HepG2 (cell line): ENCODE results near the gene RNGTT. TPM values are rescaled to one million over a fixed set of nuclear protein-coding genes. Genes with fewer than 3 reads are reported as not detected.

Source experiments
- AGO1 ChIP-seq: fragments of 200-400 bp; formaldehyde crosslinking; IDR thresholded peaks from 2 replicates; pipeline ENCODE4 v1.6.1; 2017; ENCODE audit warnings: mild to moderate bottlenecking, low read depth, low read length, moderate library complexity; ENCODE audit not compliant: poor library complexity, severe bottlenecking
- ASH2L ChIP-seq: fragments of 300-600, 200-600 bp; sonication (generic); IDR thresholded peaks from 2 replicates; pipeline ENCODE4 v1.7.0; 2017; ENCODE audit warnings: low read depth, mild to moderate bottlenecking, moderate library complexity, mixed read lengths, low read length; ENCODE audit not compliant: insufficient read length
- CBX5 ChIP-seq: sonication (generic); formaldehyde crosslinking; IDR thresholded peaks from 2 replicates; pipeline ENCODE4 v1.4.0; 2020; ENCODE audit warnings: missing genetic modification reagents, borderline replicate concordance
- ELF3 ChIP-seq: IDR thresholded peaks from 2 replicates; pipeline ENCODE4 v1.6.1; 2016; ENCODE audit warnings: missing genetic modification reagents, missing compliant biosample characterization
- HNRNPH1 ChIP-seq: fragments of 200-400 bp; formaldehyde crosslinking; optimal IDR thresholded peaks from 2 replicates; pipeline ENCODE3; 2017; ENCODE audit warnings: mild to moderate bottlenecking, low read depth, low read length
- KLF16 ChIP-seq, 2 experiments: sonication (generic) in 1 of 2; formaldehyde crosslinking in 1 of 2; IDR thresholded peaks; 2 replicates each; pipeline versions ENCODE4 v1.6.1 to v1.8.0; 2016 to 2023; ENCODE audit warnings: missing genetic modification reagents in 2 of 2, missing compliant biosample characterization in 1 of 2
- KMT2A ChIP-seq: sonication (generic); formaldehyde crosslinking; IDR thresholded peaks from 2 replicates; pipeline ENCODE4 v1.4.0; 2020; ENCODE audit warnings: missing genetic modification reagents
- KMT2B ChIP-seq: IDR thresholded peaks from 2 replicates; pipeline ENCODE4 v1.6.1; 2016; ENCODE audit warnings: missing genetic modification reagents, missing compliant biosample characterization
- NRL ChIP-seq: sonication (generic); formaldehyde crosslinking; IDR thresholded peaks from 2 replicates; pipeline ENCODE4 v1.5.0; 2020; ENCODE audit warnings: missing genetic modification reagents, mild to moderate bottlenecking, moderate library complexity, borderline replicate concordance
- PTBP1 ChIP-seq: fragments of 200-400 bp; formaldehyde crosslinking; IDR thresholded peaks from 2 replicates; pipeline ENCODE4 v1.6.1; 2018; ENCODE audit warnings: low read length, low read depth; ENCODE audit not compliant: poor library complexity, severe bottlenecking
- RBAK ChIP-seq: sonication (generic); formaldehyde crosslinking; IDR thresholded peaks from 2 replicates; pipeline ENCODE4 v1.5.1; 2020; ENCODE audit warnings: mild to moderate bottlenecking, missing genetic modification reagents
- SOX13 ChIP-seq, 3 experiments: fragments of 450-650 bp in 1 of 3; sonication (generic) in 1 of 3; formaldehyde crosslinking in 1 of 3; IDR thresholded peaks in 2 of 3; conservative IDR thresholded peaks in 1 of 3; 2 replicates each; pipeline versions ENCODE4 v1.5.0 to v1.6.1; 2016 to 2020; ENCODE audit warnings: antibody characterized with exemption in 1 of 3, mild to moderate bottlenecking in 1 of 3, missing compliant biosample characterization in 1 of 3, missing genetic modification reagents in 1 of 3, moderate library complexity in 1 of 3
- ZBTB39 ChIP-seq: sonication (generic); formaldehyde crosslinking; IDR thresholded peaks from 2 replicates; pipeline ENCODE4 v1.5.0; 2020; ENCODE audit warnings: missing genetic modification reagents
- ZNF3 ChIP-seq: IDR thresholded peaks from 2 replicates; pipeline ENCODE4 v1.7.0; 2017; ENCODE audit warnings: inconsistent platforms
- ZNF350 ChIP-seq: sonication (generic); formaldehyde crosslinking; IDR thresholded peaks from 2 replicates; pipeline ENCODE4 v1.4.0; 2020; ENCODE audit warnings: mild to moderate bottlenecking, low read depth, missing genetic modification reagents, borderline replicate concordance
- ZNF383 ChIP-seq: sonication (generic); formaldehyde crosslinking; IDR thresholded peaks from 2 replicates; pipeline ENCODE4 v1.4.0; 2020; ENCODE audit warnings: missing genetic modification reagents, mild to moderate bottlenecking, borderline replicate concordance
- ZNF775 ChIP-seq: sonication (generic); formaldehyde crosslinking; IDR thresholded peaks from 2 replicates; pipeline ENCODE4 v1.4.0; 2020; ENCODE audit warnings: missing genetic modification reagents, mild to moderate bottlenecking, moderate library complexity, borderline replicate concordance
- ZSCAN20 ChIP-seq: sonication (generic); formaldehyde crosslinking; IDR thresholded peaks from 2 replicates; pipeline ENCODE4 v1.4.0; 2020; ENCODE audit warnings: missing genetic modification reagents, mild to moderate bottlenecking, borderline replicate concordance
- ZSCAN31 ChIP-seq: sonication (generic); formaldehyde crosslinking; IDR thresholded peaks from 2 replicates; pipeline ENCODE4 v1.5.0; 2020; ENCODE audit warnings: low read depth, mild to moderate bottlenecking, missing genetic modification reagents
- polyA plus RNA-seq, 8 experiments: library from polyadenylated mRNA; depleted of rRNA in 3 of 8; stranded (reverse) in 7 of 8; unstranded in 1 of 8; fragments of >200 nt; fragmentation: Illumina TruSeq in 4 of 8; extraction: Trizol in 4 of 8; gene quantifications; 2 replicates each; pipeline versions ENCODE4 v1.2.1 to v1.2.3, GENCODE V29; 2011 to 2016; ENCODE audit warnings: low read depth in 4 of 8, missing spikeins in 1 of 8, mixed read lengths in 1 of 8; ENCODE audit not compliant: insufficient read depth in 1 of 8
- total RNA-seq, 5 experiments: library from RNA; depleted of rRNA; stranded (reverse); fragments of >200 nt; fragmentation: Illumina TruSeq; extraction: Trizol; gene quantifications; 2 replicates each; pipeline ENCODE4 v1.2.3, GENCODE V29; 2016; ENCODE audit warnings: low read depth in 1 of 5
- TF ChIP-seq, protein P1 (sequence below): sonication (generic); formaldehyde crosslinking; IDR thresholded peaks from 2 replicates; pipeline ENCODE4 v1.4.0; 2020; ENCODE audit warnings: mild to moderate bottlenecking, missing genetic modification reagents

Gene RNGTT
- total and polyA plus RNA-seq, 2 of the 13 experiments (the other 11 are each of a cell fraction or from before 2014, with no cell fraction given) = 6.0 to 22.6 TPM

DNA sequence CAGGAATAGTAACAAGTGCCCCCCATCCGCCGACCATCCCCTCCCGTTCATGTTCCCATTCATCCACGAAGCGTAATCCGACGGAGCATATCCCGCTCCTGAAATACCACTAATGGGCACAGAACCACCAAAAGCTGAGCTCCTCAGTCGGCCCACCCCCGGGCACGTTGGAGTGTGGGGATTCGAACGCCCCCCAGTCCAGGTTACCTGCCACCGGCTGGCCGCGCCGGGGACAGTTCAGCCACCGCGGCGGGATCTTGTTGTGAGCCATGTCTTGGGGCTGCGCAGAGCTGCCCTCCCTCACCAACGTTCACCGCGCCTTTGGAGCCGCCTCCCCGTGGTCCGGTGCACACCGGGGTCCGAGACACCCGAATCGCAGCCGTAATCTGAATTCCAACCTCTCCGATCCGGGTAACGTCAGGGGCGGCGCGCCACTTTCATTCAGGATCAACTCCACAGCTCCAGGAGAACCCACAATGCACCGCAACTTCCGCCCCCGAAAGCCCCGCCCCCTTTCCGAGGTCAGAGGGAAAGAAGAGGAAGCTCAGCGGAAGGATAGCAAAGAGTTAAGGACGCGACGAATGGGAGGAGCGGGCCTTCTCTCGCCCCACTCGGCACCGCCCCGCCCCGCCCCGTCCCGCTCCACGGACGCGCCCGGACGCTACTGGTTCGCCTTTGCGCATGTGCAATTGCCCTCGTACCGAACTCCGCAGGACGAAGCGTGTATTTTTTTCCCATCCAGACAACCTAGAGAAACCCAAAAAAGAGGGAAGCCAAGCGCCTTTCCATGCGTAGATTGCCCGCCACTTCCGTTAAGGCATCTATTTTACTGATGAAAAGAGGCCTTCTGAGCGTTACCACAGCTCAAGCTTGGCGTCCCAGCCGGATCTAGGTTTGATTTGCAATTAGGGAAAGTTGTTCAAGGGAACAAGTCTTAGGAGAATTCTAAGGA, at the start of gene RNGTT (continued):
- TF ChIP-seq, protein P1, sequence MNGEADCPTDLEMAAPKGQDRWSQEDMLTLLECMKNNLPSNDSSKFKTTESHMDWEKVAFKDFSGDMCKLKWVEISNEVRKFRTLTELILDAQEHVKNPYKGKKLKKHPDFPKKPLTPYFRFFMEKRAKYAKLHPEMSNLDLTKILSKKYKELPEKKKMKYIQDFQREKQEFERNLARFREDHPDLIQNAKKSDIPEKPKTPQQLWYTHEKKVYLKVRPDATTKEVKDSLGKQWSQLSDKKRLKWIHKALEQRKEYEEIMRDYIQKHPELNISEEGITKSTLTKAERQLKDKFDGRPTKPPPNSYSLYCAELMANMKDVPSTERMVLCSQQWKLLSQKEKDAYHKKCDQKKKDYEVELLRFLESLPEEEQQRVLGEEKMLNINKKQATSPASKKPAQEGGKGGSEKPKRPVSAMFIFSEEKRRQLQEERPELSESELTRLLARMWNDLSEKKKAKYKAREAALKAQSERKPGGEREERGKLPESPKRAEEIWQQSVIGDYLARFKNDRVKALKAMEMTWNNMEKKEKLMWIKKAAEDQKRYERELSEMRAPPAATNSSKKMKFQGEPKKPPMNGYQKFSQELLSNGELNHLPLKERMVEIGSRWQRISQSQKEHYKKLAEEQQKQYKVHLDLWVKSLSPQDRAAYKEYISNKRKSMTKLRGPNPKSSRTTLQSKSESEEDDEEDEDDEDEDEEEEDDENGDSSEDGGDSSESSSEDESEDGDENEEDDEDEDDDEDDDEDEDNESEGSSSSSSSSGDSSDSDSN (CRISPR knock-in tag) = peak; percentile 50; the same call in 1 of the 2 replicates
- TF ChIP-seq ZSCAN20 (CRISPR knock-in tag) (0 out of 2 replicates have a peak, but pooled peaks have one; percentile 69), ZSCAN31 (CRISPR knock-in tag) (0 out of 2 replicates have a peak, but pooled peaks have one; percentile 18), PTBP1 (no peak), KMT2B (CRISPR knock-in tag) (peak; percentile 90), ZBTB39 (CRISPR knock-in tag) (no peak), ZNF383 (CRISPR knock-in tag) (no peak), KMT2A (CRISPR knock-in tag) (peak; percentile 91), ASH2L (peak; percentile 94), HNRNPH1 (no peak), AGO1 (no peak), ZNF350 (peak; percentile 56; the same call in 1 of the 2 replicates), ZNF3 (CRISPR knock-in tag) (0 out of 2 replicates have a peak, but pooled peaks have one; percentile 20), ELF3 (CRISPR knock-in tag) (peak; percentile 85), CBX5 (CRISPR knock-in tag) (0 out of 2 replicates have a peak, but pooled peaks have one; percentile 12), KLF16 (CRISPR knock-in tag; IDR thresholded peaks at IDR 0.05) (peak in 1 of 2 experiments; percentile 77; a peak in 1 of 4 replicates), NRL (CRISPR knock-in tag) (peak; percentile 55; the same call in 1 of the 2 replicates), RBAK (CRISPR knock-in tag) (no peak), SOX13 (IDR thresholded peaks at IDR 0.05) (no peak), SOX13 (CRISPR knock-in tag; conservative IDR thresholded peaks at IDR 0.05 in 1 of 2, IDR thresholded peaks at IDR 0.05 in 1 of 2) (no peak; a peak in 1 of 4 replicates), ZNF775 (no peak)
